ENCODE data around the gene SLC16A12. TPM values are rescaled to one million over a fixed set of nuclear protein-coding genes. Genes with fewer than 3 reads are reported as not detected.
"Not testable (repeated sequence)": the region's sequence is repeated elsewhere in the genome, so short reads cannot be mapped to it uniquely, and the experiment has no call there.

Gene SLC16A12
- total and polyA plus RNA-seq, 5 donors from 2014 or later = not detected

DNA sequence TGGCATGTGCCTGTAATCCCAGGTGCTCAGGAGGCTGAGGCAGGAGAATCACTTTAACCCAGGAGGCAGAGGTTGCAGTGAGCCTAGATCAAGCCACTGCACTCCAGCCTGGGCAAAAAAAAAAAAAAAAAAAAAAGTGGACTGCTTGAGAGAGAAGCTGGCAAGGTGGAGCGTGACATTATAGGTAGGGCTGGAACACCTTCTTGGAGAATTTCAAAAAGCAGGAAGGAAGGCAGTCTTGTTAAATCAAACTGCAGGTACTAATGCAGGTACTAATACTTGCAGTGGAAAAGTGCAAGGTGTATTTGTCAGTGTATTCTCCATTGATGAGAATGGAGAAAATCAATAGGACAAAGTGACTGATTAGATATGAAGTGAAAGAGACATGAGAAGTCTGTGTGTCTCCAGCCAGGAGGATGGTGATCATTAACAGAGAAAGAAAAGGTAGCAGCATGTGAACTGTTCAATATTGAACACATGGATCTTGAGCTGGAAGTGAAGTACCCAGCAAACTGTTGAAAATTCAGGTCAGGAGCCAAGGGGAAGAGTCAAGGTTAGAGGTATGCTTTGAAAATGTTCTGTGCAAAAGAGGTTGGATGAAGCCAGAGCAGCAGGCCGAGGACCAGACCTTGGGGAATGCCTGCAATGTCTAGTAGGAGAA lies 12.6 kb upstream of the SLC16A12 start:
- H3K4me1 ChIP-seq (ENCODE audit: control insufficient read depth, insufficient read depth, low read length, poor library complexity, severe bottlenecking) = no peaks in the 10 kb centered on the region
- peaks cover 7% of the 10 kb centered on the region for H3K27me3 ChIP-seq (ENCODE audit: control insufficient read depth, insufficient read depth, low read length)
- H3K27ac ChIP-seq (ENCODE audit: insufficient read depth, low read length, poor library complexity, severe bottlenecking) = no peak overlapping the region
- Mint-ChIP-seq H3K27ac (no peak overlapping the region), H3K36me3 (no peaks in the 10 kb centered on the region), H3K4me1 (no peaks in the 10 kb centered on the region), H3K4me3 (no peak overlapping the region), H3K9me3 (peaks cover 0 to 4% (median 0%) of the 10 kb centered on the region in 7 donors), H3K27me3 (peaks cover 10% of the 10 kb centered on the region)
- DNase-seq = no peak
- no peaks in the 10 kb centered on the region for H3K9me3 ChIP-seq (ENCODE audit: control insufficient read depth in 2 of 2, low read length in 2 of 2)
- ATAC-seq (ENCODE audit: low read depth in 2 of 2) = no peak
- H3K36me3 ChIP-seq (ENCODE audit: control insufficient read depth, insufficient read depth, low read length) = no peaks in the 10 kb centered on the region
- no peak overlapping the region for H3K4me3 ChIP-seq (ENCODE audit: low read depth, low read length)

DNA sequence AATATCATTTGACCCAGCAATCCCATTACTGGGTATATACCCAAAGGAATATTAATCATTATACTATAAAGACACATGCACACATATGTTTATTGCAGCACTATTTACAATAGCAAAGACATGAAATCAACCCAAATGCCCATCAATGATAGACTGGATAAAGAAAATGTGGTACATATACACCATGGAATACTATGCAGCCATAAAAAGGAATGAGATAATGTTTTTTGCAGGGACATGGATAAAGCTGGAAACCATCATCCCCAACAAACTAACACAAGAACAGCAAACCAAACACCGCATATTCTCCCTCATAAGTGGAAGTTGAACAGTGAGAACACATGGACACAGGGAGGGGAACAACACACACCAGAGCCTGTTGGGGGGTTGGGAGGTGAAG lies 11.3 kb upstream of the SLC16A12 start:
- not testable (repeated sequence) for H3K9me3 Mint-ChIP-seq; H3K9me3 ChIP-seq (ENCODE audit: control insufficient read depth in 2 of 2, low read length in 2 of 2); ATAC-seq (ENCODE audit: low read depth in 2 of 2); H3K36me3 ChIP-seq (ENCODE audit: control insufficient read depth, insufficient read depth, low read length); H3K36me3 Mint-ChIP-seq; H3K4me3 Mint-ChIP-seq; H3K4me1 ChIP-seq (ENCODE audit: control insufficient read depth, insufficient read depth, low read length, poor library complexity, severe bottlenecking); H3K27ac Mint-ChIP-seq; H3K27ac ChIP-seq (ENCODE audit: insufficient read depth, low read length, poor library complexity, severe bottlenecking); H3K4me3 ChIP-seq (ENCODE audit: low read depth, low read length); H3K27me3 ChIP-seq (ENCODE audit: control insufficient read depth, insufficient read depth, low read length); DNase-seq; H3K4me1 Mint-ChIP-seq
- H3K27me3 Mint-ChIP-seq = peaks cover 15% of the 10 kb centered on the region

DNA sequence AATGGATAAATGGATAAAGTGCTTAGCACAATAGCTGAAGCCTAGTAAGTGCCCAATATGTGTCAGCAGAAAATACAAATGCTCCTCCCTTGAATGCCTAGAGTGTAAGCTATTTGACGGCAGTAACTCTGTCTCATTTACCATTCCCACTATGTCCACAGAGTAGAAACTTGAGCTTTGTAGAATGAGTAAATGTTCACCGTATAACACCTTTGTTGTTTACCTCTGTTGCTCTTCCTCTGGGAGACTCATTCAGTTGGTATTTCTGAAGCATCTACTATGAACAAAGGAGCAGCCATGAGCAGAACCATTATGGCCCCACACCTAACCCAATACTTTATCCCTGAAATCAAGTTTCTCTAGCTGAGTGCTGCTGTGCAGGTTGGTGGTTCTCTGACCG lies 8.4 kb upstream of the SLC16A12 start:
- ATAC-seq (ENCODE audit: low read depth in 2 of 2) (no peak), DNase-seq (no peak)
- peaks cover 27% of the 10 kb centered on the region for H3K27me3 Mint-ChIP-seq
- Histone ChIP-seq H3K36me3 (ENCODE audit: control insufficient read depth, insufficient read depth, low read length) (no peaks in the 10 kb centered on the region), H3K4me3 (ENCODE audit: low read depth, low read length) (no peak overlapping the region), H3K27ac (ENCODE audit: insufficient read depth, low read length, poor library complexity, severe bottlenecking) (no peak overlapping the region), H3K9me3 (ENCODE audit: control insufficient read depth in 2 of 2, low read length in 2 of 2) (no peaks in the 10 kb centered on the region), H3K4me1 (ENCODE audit: control insufficient read depth, insufficient read depth, low read length, poor library complexity, severe bottlenecking) (no peaks in the 10 kb centered on the region), H3K27me3 (ENCODE audit: control insufficient read depth, insufficient read depth, low read length) (peaks cover 5% of the 10 kb centered on the region)
- H3K4me3 Mint-ChIP-seq = no peak overlapping the region
- H3K9me3 Mint-ChIP-seq = peaks cover 0 to 5% (median 0%) of the 10 kb centered on the region in 7 donors
- H3K4me1 Mint-ChIP-seq = no peaks in the 10 kb centered on the region
- no peak overlapping the region for H3K27ac Mint-ChIP-seq
- H3K36me3 Mint-ChIP-seq = no peaks in the 10 kb centered on the region

DNA sequence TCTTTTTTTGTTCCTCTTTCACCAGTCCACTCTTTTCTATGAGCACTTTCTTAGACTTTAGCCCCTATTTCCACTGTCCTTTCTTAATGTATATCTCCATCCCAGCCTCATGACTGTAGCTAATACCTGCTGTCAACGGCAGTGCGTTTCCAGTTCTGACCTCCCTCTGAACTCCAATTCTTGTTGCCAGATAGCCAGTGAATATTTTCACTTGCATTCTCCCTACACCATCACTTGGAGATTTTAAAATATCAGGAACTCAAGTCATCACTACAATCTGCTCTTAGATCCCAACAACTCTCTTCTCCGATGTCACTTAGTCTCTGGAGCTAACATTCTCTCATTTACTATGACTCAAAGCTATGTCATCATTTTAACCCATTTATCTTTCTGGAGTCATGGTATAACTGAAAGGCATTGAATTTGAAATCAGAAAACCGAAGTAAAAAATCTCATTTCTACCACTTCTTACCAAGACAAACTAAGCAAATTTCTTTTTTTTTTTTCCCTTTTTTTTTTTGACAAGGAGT lies 5.1 kb upstream of the SLC16A12 start:
- peaks cover 0 to 4% (median 1%) of the 10 kb centered on the region in 4 donors for H3K4me1 Mint-ChIP-seq
- H3K27me3 Mint-ChIP-seq = peaks cover 38% of the 10 kb centered on the region
- no peak overlapping the region for H3K4me3 Mint-ChIP-seq

DNA sequence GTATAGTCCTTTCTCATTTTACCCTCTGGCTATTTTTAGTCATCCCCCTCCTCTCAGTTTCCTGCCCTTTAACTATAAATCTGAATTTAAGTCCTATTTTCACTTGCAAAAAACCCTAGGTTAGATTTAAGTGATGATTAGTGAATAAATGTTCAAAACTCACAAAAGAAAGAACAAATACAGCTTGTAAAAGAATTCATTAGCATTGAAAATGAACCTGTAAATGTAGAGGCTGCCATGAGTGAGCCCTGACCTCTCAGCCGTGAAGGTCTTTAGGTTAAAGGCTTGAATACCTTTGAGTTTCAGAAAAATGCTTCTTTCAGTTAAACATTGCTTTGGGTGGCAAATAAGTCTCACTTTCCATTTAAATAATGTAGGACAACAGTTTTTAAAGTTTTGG lies 2.0 kb upstream of the SLC16A12 start:
- Mint-ChIP-seq H3K27me3 (peaks cover 56% of the 10 kb centered on the region), H3K36me3 (no peaks in the 10 kb centered on the region), H3K4me1 (peaks cover 0 to 11% (median 2%) of the 10 kb centered on the region in 4 donors), H3K4me3 (no peak overlapping the region), H3K9me3 (peaks cover 0 to 2% (median 0%) of the 10 kb centered on the region in 7 donors), H3K27ac (no peak overlapping the region)
- Histone ChIP-seq H3K36me3 (ENCODE audit: control insufficient read depth, insufficient read depth, low read length) (no peaks in the 10 kb centered on the region), H3K27me3 (ENCODE audit: control insufficient read depth, insufficient read depth, low read length) (peaks cover 20% of the 10 kb centered on the region), H3K27ac (ENCODE audit: insufficient read depth, low read length, poor library complexity, severe bottlenecking) (no peak overlapping the region), H3K9me3 (ENCODE audit: control insufficient read depth in 2 of 2, low read length in 2 of 2) (no peaks in the 10 kb centered on the region), H3K4me1 (ENCODE audit: control insufficient read depth, insufficient read depth, low read length, poor library complexity, severe bottlenecking) (peaks cover 4% of the 10 kb centered on the region), H3K4me3 (ENCODE audit: low read depth, low read length) (no peak overlapping the region)
- ATAC-seq (ENCODE audit: low read depth in 2 of 2) (no peak), DNase-seq (no peak)

More for the DNA sequence above, 5.1 kb upstream of the SLC16A12 start:
- Histone ChIP-seq H3K9me3 (ENCODE audit: control insufficient read depth in 2 of 2, low read length in 2 of 2) (no peaks in the 10 kb centered on the region), H3K27me3 (ENCODE audit: control insufficient read depth, insufficient read depth, low read length) (peaks cover 13% of the 10 kb centered on the region), H3K27ac (ENCODE audit: insufficient read depth, low read length, poor library complexity, severe bottlenecking) (no peak overlapping the region), H3K4me1 (ENCODE audit: control insufficient read depth, insufficient read depth, low read length, poor library complexity, severe bottlenecking) (no peaks in the 10 kb centered on the region), H3K36me3 (ENCODE audit: control insufficient read depth, insufficient read depth, low read length) (no peaks in the 10 kb centered on the region), H3K4me3 (ENCODE audit: low read depth, low read length) (no peak overlapping the region)
- no peak for ATAC-seq (ENCODE audit: low read depth in 2 of 2)
- H3K9me3 Mint-ChIP-seq = peaks cover 0 to 5% (median 0%) of the 10 kb centered on the region in 7 donors
- no peaks in the 10 kb centered on the region for H3K36me3 Mint-ChIP-seq
- no peak for DNase-seq
- no peak overlapping the region for H3K27ac Mint-ChIP-seq

DNA sequence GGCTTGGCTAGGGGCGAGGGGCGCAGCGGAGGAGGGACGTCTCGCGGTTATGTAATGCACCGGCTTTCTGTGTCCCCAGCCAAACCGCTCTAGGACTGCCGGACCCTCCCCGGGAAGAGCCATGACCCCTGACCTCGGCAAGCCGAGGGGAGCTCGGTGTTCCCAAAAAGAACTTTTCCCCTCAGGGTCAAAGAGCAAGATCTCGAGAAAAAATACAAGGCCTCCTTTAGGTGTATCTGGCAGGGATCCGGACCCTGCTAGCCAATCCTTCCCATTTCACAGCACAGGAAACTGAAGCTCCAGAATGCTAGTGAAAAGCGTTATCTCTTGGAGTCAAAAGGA lies 590 bp upstream of the SLC16A12 start:
- Mint-ChIP-seq H3K4me3 (peak overlapping the region in 2 of 4 donors; percentile 11 to 32), H3K36me3 (no peaks in the 10 kb centered on the region), H3K9me3 (peaks cover 0 to 2% (median 0%) of the 10 kb centered on the region in 7 donors), H3K27ac (no peak overlapping the region), H3K27me3 (peaks cover 66% of the 10 kb centered on the region), H3K4me1 (peaks cover 0 to 11% (median 2%) of the 10 kb centered on the region in 4 donors)
- Histone ChIP-seq H3K36me3 (ENCODE audit: control insufficient read depth, insufficient read depth, low read length) (no peaks in the 10 kb centered on the region), H3K27ac (ENCODE audit: insufficient read depth, low read length, poor library complexity, severe bottlenecking) (no peak overlapping the region), H3K4me1 (ENCODE audit: control insufficient read depth, insufficient read depth, low read length, poor library complexity, severe bottlenecking) (peaks cover 4% of the 10 kb centered on the region), H3K9me3 (ENCODE audit: control insufficient read depth in 2 of 2, low read length in 2 of 2) (no peaks in the 10 kb centered on the region), H3K4me3 (ENCODE audit: low read depth, low read length) (no peak overlapping the region), H3K27me3 (ENCODE audit: control insufficient read depth, insufficient read depth, low read length) (peaks cover 20% of the 10 kb centered on the region)
- ATAC-seq (ENCODE audit: low read depth in 2 of 2) (no peak), DNase-seq (no peak)

DNA sequence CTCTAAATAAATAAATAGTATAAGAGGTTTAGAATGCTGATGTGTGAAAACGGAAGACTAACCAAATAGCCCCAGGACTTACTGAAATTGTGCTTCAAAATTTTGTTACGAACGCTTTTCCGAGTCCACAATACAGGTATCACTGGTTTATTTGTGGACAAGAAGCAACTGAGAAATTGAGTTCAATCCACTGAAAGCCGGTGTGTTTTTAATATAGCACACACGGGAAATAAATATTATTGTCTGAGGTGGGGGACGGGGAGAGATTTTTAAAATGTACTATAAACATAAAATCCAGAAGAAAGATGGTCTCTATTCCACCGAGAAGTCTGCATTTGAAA lies 598 bp downstream of the SLC16A12 start:
- Mint-ChIP-seq H3K4me3 (no peak overlapping the region), H3K27me3 (peaks cover 66% of the 10 kb centered on the region)

DNA sequence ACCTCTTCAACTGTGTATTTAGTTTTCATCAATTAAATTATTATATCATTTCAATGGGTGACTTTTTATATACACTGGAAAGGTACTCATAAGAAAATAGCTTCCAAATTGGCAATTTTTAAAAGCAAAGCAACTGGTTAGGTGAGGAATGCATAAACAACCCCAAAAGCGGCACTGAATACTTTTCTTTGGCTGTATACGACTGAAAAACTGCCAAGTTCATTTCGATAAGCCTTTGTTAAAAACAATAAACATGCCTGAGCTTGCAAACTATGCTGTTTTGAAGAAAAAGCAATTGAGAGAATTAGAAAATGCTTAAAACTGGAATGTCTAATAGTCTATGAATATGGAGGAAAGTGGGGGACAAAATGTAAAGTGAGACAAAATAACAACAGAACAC lies 2.9 kb downstream of the SLC16A12 start:
- Mint-ChIP-seq H3K27me3 (peaks cover 65% of the 10 kb centered on the region), H3K4me1 (peaks cover 0 to 11% (median 2%) of the 10 kb centered on the region in 4 donors), H3K27ac (no peak overlapping the region), H3K4me3 (no peak overlapping the region), H3K36me3 (no peaks in the 10 kb centered on the region), H3K9me3 (peaks cover 0 to 2% (median 0%) of the 10 kb centered on the region in 7 donors)
- H3K9me3 ChIP-seq (ENCODE audit: control insufficient read depth in 2 of 2, low read length in 2 of 2) = no peaks in the 10 kb centered on the region
- H3K27ac ChIP-seq (ENCODE audit: insufficient read depth, low read length, poor library complexity, severe bottlenecking) = no peak overlapping the region
- H3K4me1 ChIP-seq (ENCODE audit: control insufficient read depth, insufficient read depth, low read length, poor library complexity, severe bottlenecking) = peaks cover 4% of the 10 kb centered on the region
- ATAC-seq (ENCODE audit: low read depth in 2 of 2) = no peak
- H3K4me3 ChIP-seq (ENCODE audit: low read depth, low read length) = no peak overlapping the region
- no peaks in the 10 kb centered on the region for H3K36me3 ChIP-seq (ENCODE audit: control insufficient read depth, insufficient read depth, low read length)
- peaks cover 11% of the 10 kb centered on the region for H3K27me3 ChIP-seq (ENCODE audit: control insufficient read depth, insufficient read depth, low read length)
- DNase-seq = no peak

More for the DNA sequence above, 598 bp downstream of the SLC16A12 start:
- Histone ChIP-seq H3K4me3 (ENCODE audit: low read depth, low read length) (no peak overlapping the region), H3K9me3 (ENCODE audit: control insufficient read depth in 2 of 2, low read length in 2 of 2) (no peaks in the 10 kb centered on the region), H3K27ac (ENCODE audit: insufficient read depth, low read length, poor library complexity, severe bottlenecking) (no peak overlapping the region), H3K36me3 (ENCODE audit: control insufficient read depth, insufficient read depth, low read length) (no peaks in the 10 kb centered on the region), H3K4me1 (ENCODE audit: control insufficient read depth, insufficient read depth, low read length, poor library complexity, severe bottlenecking) (peaks cover 4% of the 10 kb centered on the region), H3K27me3 (ENCODE audit: control insufficient read depth, insufficient read depth, low read length) (peaks cover 17% of the 10 kb centered on the region)
- DNase-seq (no peak), ATAC-seq (ENCODE audit: low read depth in 2 of 2) (no peak)
- Mint-ChIP-seq H3K4me1 (peaks cover 0 to 11% (median 2%) of the 10 kb centered on the region in 4 donors), H3K9me3 (peaks cover 0 to 2% (median 0%) of the 10 kb centered on the region in 7 donors), H3K27ac (no peak overlapping the region), H3K36me3 (no peaks in the 10 kb centered on the region)

All from CD4-positive, CD25-positive, alpha-beta regulatory T cell (primary cell).